HepG2 (cell line): ENCODE results near the gene ALX4.

ENCODE experiments used
- CTCF ChIP-seq: sonication (generic); formaldehyde crosslinking; IDR thresholded peaks from 2 replicates; pipeline ENCODE4 v1.5.0; 2020; ENCODE audit warnings: mild to moderate bottlenecking, missing genetic modification reagents, moderate library complexity
- ELK4 ChIP-seq: sonication (generic); formaldehyde crosslinking; IDR thresholded peaks from 2 replicates; pipeline ENCODE4 v1.9.0; 2021; ENCODE audit warnings: missing genetic modification reagents, borderline replicate concordance
- EZH2 ChIP-seq: conservative IDR thresholded peaks from 2 replicates; pipeline ENCODE4 v1.6.1; 2012; ENCODE audit warnings: mild to moderate bottlenecking, low read depth, low read length, moderate library complexity
- SALL1 ChIP-seq: sonication (generic); formaldehyde crosslinking; IDR thresholded peaks from 2 replicates; pipeline ENCODE4 v1.8.0; 2022; ENCODE audit warnings: mild to moderate bottlenecking, missing genetic modification reagents
- TAF15 ChIP-seq: fragments of 200-400 bp; formaldehyde crosslinking; IDR thresholded peaks from one replicate; pipeline ENCODE4 v1.6.1; 2018; ENCODE audit warnings: mild to moderate bottlenecking, low read depth, low read length; ENCODE audit not compliant: poor library complexity, severe bottlenecking
- TF ChIP-seq, protein P1 (sequence below): IDR thresholded peaks from 2 replicates; pipeline ENCODE4 v1.6.1; 2016; ENCODE audit warnings: missing compliant biosample characterization, missing genetic modification reagents, borderline replicate concordance

- TF ChIP-seq TAF15: no peak
- TF ChIP-seq CTCF: no peak
- no peak for TF ChIP-seq ELK4 (CRISPR knock-in tag)
- TF ChIP-seq EZH2: no peak
- TF ChIP-seq, protein P1, sequence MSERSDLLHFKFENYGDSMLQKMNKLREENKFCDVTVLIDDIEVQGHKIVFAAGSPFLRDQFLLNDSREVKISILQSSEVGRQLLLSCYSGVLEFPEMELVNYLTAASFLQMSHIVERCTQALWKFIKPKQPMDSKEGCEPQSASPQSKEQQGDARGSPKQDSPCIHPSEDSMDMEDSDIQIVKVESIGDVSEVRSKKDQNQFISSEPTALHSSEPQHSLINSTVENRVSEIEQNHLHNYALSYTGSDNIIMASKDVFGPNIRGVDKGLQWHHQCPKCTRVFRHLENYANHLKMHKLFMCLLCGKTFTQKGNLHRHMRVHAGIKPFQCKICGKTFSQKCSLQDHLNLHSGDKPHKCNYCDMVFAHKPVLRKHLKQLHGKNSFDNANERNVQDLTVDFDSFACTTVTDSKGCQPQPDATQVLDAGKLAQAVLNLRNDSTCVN (CRISPR knock-in tag): no peak
- no peak for TF ChIP-seq SALL1 (CRISPR knock-in tag)
These were observed 4.0 kb upstream of the ALX4 start for GRCh38 chr11:44313761-44314489.
